Prostate gland (tissue), 2 donors: ENCODE data around the gene FOXRED1.

Experiments
- CTCF ChIP-seq, 4 experiments: fragments of 200-600 bp in 2 of 4; fragments of 450-650 bp in 2 of 4; sonication (generic) in 2 of 4; IDR thresholded peaks; 1 replicate in 3 of 4; 2 replicates in 1 of 4; pipeline ENCODE4 v1.5.1; 2016 to 2019; ENCODE audit warnings: antibody characterized with exemption in 4 of 4, mild to moderate bottlenecking in 2 of 4, moderate library complexity in 2 of 4
- POLR2A ChIP-seq: fragments of 450-650 bp; IDR thresholded peaks from one replicate; pipeline ENCODE4 v1.6.1; 2016; ENCODE audit warnings: antibody characterized with exemption, mild to moderate bottlenecking
- POLR2AphosphoS5 ChIP-seq: sonication (generic); formaldehyde crosslinking; IDR thresholded peaks from one replicate; pipeline ENCODE4 v1.6.1; 2017; ENCODE audit warnings: antibody characterized with exemption

DNA sequence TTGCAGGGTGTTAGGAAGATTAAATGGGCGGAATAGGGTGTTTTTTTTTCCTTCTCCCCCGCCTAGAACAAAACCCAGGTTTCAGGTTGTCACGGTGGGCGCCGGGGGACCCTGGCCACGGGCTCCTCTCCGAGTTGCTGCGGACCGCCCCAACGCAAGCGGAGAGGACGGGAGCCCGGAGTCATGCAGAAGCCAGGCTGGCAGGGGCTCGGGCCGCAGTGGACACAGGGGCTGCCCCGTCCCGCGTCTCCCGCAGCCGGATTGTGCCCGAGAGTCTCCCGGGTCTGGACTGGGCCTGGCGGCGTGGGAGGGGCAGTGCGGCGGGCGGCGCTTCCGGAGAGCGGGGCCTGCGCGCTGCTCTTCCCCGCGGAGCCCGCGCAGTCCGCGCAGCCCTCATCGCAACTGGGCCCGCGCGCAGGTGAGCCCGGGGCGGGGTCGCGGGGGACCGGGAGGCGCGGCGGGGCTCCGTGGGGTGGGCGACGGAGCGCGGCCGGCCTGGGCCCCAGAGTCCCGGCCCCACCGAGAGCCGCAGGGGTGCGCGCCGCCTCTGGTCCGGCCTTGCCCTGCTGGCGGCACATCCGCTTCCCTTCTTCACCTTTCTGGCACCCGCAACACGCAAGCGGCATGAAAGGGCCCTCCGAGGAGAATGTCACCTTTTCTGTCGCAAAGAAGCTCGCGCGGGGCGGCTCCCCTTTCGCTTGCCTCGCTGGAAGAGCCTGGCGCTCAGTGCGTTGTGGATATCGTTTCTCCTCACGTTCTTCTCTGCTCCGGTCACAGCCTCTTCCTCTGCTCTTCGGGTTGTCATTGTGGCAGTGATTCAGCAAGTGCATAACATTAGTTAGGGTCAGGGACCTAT, 14.0 kb downstream of the FOXRED1 start, which contains the start of gene TIRAP:
- TF ChIP-seq CTCF (IDR thresholded peaks at IDR 0.05) (peak in 2 of 4 experiments; percentile 28 to 45), POLR2A (peak; percentile 42), POLR2AphosphoS5 (no peak)
